Neuronal stem cell (in vitro differentiated cells): ENCODE data around the gene LMTK3. TPM values are rescaled to one million over a fixed set of nuclear protein-coding genes. Genes with fewer than 3 reads are reported as not detected.
A peak's percentile ranks its signal among the peaks of the same experiment; 100 is the strongest.

Experiments used
- DNase-seq: peaks from one replicate; pipeline ENCODE4 v3.0.0-alpha.2; 2013; ENCODE audit warnings: low spot score
- H2AFZ ChIP-seq: one replicate; pipeline ENCODE4 v1.6.1; 2013; ENCODE audit warnings: mild to moderate bottlenecking, low read length, inconsistent platforms
- H2AK5ac ChIP-seq: 2 replicates; pipeline ENCODE4 v1.6.1; 2013; ENCODE audit warnings: low read depth, mild to moderate bottlenecking, inconsistent platforms, low read length, moderate library complexity, mixed read lengths
- H2BK120ac ChIP-seq: 2 replicates; pipeline ENCODE4 v1.6.1; 2013; ENCODE audit warnings: low read depth, mild to moderate bottlenecking, inconsistent platforms, low read length, moderate library complexity, mixed read lengths
- H2BK12ac ChIP-seq: one replicate; pipeline ENCODE4 v1.6.1; 2013; ENCODE audit warnings: low read length, inconsistent platforms
- H2BK15ac ChIP-seq: 2 replicates; pipeline ENCODE4 v1.6.1; 2013; ENCODE audit warnings: mild to moderate bottlenecking, low read length, inconsistent platforms, mixed read lengths
- H2BK5ac ChIP-seq: one replicate; pipeline ENCODE4 v1.6.1; 2013; ENCODE audit warnings: inconsistent platforms, mild to moderate bottlenecking, low read length, moderate library complexity
- H3K14ac ChIP-seq: one replicate; pipeline ENCODE4 v1.6.1; 2013; ENCODE audit warnings: low read length, inconsistent platforms
- H3K18ac ChIP-seq: 2 replicates; pipeline ENCODE4 v1.6.1; 2013; ENCODE audit warnings: low read length, inconsistent platforms
- H3K23ac ChIP-seq: 2 replicates; pipeline ENCODE4 v1.6.1; 2013; ENCODE audit warnings: low read depth, mild to moderate bottlenecking, mixed read lengths, low read length, inconsistent platforms; ENCODE audit not compliant: poor library complexity
- H3K27ac ChIP-seq: replicated peaks from 3 replicates; pipeline ENCODE4 v1.5.1; 2013; ENCODE audit warnings: low read length, inconsistent platforms
- H3K27me3 ChIP-seq, 3 experiments: 2 replicates each; pipeline ENCODE4 v1.6.1; 2013; ENCODE audit warnings: low read length in 3 of 3, mild to moderate bottlenecking in 2 of 3, inconsistent platforms in 1 of 3, low read depth in 1 of 3, mixed read lengths in 1 of 3, moderate library complexity in 1 of 3; ENCODE audit not compliant: control insufficient read depth in 3 of 3, insufficient read depth in 3 of 3
- H3K36me3 ChIP-seq, 2 donors: replicated peaks in 1 of 2; 2 replicates each; pipeline ENCODE4 v1.6.1; 2013; ENCODE audit warnings: low read length in 2 of 2; ENCODE audit not compliant: control insufficient read depth in 2 of 2, insufficient read depth in 2 of 2
- H3K4ac ChIP-seq: 2 replicates; pipeline ENCODE4 v1.6.1; 2013; ENCODE audit warnings: inconsistent platforms, mild to moderate bottlenecking, low read length, moderate library complexity
- H3K4me1 ChIP-seq, 2 donors: 1 replicate in 1 of 2; 2 replicates in 1 of 2; pipeline ENCODE4 v1.6.1; 2013; ENCODE audit warnings: low read length in 2 of 2, low read depth in 1 of 2; ENCODE audit not compliant: control insufficient read depth in 2 of 2, insufficient read depth in 1 of 2
- H3K4me2 ChIP-seq: one replicate; pipeline ENCODE4 v1.6.1; 2013; ENCODE audit warnings: mild to moderate bottlenecking, low read length, inconsistent platforms; ENCODE audit not compliant: insufficient read depth, poor library complexity, severe bottlenecking
- H3K4me3 ChIP-seq, 2 donors: 2 replicates each; pipeline ENCODE4 v1.5.1; 2013; ENCODE audit warnings: low read length in 2 of 2, mild to moderate bottlenecking in 2 of 2, inconsistent platforms in 1 of 2, moderate library complexity in 1 of 2
- H3K79me1 ChIP-seq: one replicate; pipeline ENCODE4 v1.6.1; 2013; ENCODE audit warnings: low read depth, mild to moderate bottlenecking, inconsistent platforms, low read length, moderate library complexity
- H3K9ac ChIP-seq: one replicate; pipeline ENCODE4 v1.6.1; 2013; ENCODE audit warnings: mild to moderate bottlenecking, low read depth, low read length, inconsistent platforms; ENCODE audit not compliant: poor library complexity
- H3K9me3 ChIP-seq, 2 donors: replicated peaks in 1 of 2; 2 replicates each; pipeline versions ENCODE3 to v1.6.1; 2013; ENCODE audit warnings: low read length in 2 of 2, mild to moderate bottlenecking in 2 of 2, inconsistent platforms in 1 of 2, low read depth in 1 of 2, mixed read lengths in 1 of 2, moderate library complexity in 1 of 2; ENCODE audit not compliant: control insufficient read depth in 2 of 2, insufficient read depth in 1 of 2
- H4K8ac ChIP-seq: one replicate; pipeline ENCODE4 v1.6.1; 2013; ENCODE audit warnings: low read depth, mild to moderate bottlenecking, inconsistent platforms, low read length, moderate library complexity
- H4K91ac ChIP-seq: one replicate; pipeline ENCODE4 v1.6.1; 2013; ENCODE audit warnings: low read length, low read depth, mild to moderate bottlenecking, inconsistent platforms; ENCODE audit not compliant: poor library complexity
- WGBS, 2 donors: extraction: QIAGEN DNeasy Blood & Tissue Kit; methylation state at CpG; one replicate each; pipeline ENCODE4 v1.1.7; 2013; ENCODE audit warnings: missing lambda C conversion rate in 2 of 2, mixed read lengths in 1 of 2; ENCODE audit not compliant: insufficient read length in 2 of 2, insufficient replicate concordance in 1 of 2; ENCODE audit errors: extremely low coverage in 2 of 2; 5-methylcytosine and 5-hydroxymethylcytosine counted together
- polyA plus RNA-seq, 2 experiments: library from polyadenylated mRNA; stranded (reverse); fragments of 200-250 nt; gene quantifications; one replicate each; pipeline ENCODE4 v1.2.3, GENCODE V29; 2013

Gene LMTK3, protein sequence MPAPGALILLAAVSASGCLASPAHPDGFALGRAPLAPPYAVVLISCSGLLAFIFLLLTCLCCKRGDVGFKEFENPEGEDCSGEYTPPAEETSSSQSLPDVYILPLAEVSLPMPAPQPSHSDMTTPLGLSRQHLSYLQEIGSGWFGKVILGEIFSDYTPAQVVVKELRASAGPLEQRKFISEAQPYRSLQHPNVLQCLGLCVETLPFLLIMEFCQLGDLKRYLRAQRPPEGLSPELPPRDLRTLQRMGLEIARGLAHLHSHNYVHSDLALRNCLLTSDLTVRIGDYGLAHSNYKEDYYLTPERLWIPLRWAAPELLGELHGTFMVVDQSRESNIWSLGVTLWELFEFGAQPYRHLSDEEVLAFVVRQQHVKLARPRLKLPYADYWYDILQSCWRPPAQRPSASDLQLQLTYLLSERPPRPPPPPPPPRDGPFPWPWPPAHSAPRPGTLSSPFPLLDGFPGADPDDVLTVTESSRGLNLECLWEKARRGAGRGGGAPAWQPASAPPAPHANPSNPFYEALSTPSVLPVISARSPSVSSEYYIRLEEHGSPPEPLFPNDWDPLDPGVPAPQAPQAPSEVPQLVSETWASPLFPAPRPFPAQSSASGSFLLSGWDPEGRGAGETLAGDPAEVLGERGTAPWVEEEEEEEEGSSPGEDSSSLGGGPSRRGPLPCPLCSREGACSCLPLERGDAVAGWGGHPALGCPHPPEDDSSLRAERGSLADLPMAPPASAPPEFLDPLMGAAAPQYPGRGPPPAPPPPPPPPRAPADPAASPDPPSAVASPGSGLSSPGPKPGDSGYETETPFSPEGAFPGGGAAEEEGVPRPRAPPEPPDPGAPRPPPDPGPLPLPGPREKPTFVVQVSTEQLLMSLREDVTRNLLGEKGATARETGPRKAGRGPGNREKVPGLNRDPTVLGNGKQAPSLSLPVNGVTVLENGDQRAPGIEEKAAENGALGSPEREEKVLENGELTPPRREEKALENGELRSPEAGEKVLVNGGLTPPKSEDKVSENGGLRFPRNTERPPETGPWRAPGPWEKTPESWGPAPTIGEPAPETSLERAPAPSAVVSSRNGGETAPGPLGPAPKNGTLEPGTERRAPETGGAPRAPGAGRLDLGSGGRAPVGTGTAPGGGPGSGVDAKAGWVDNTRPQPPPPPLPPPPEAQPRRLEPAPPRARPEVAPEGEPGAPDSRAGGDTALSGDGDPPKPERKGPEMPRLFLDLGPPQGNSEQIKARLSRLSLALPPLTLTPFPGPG (N-terminal part only)
- 7.9 TPM for polyA plus RNA-seq (2013, experiment 1 of 2)
- 7.5 TPM for polyA plus RNA-seq (2013, experiment 2 of 2)

DNA sequence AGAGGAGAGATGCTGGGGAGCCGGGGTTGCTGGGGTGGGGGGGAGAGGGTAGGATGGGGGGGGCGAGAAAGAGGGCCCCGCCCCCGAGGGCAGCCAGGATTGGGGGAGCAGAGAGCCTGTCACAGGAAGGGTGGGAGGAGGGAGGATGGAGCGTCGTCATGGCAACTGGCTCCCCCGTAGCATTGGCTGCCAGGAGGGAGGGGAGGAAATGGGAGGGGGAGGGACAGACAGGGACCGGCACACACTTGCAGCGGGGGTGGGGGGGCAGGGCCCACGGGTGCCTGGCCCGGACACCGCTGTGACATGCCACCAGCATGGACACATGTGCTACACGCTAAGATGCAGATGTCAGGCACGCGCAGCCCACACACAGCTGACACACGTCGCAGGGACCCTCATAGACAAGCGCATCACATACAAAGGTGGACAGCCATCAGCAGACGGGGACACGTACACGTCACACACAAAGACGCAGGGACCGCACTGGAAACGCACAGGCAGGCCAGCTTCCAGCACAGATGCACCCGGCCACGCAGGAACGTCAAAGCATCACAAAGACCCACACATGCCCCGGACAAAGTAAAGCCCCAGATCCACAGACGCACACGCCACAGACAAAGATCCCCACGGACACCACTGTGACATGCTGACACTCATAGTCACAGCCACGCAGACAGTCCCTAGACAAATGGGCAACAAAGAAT lies at the start of gene LMTK3:
Gene LMTK3, minus strand, starts transcription at position 36 of the 704 bp plus-strand sequence. CDS start 259 bp downstream, outside the sequence.
- peak within 1 kb of the TSS; percentile 4 for H4K91ac ChIP-seq

DNA sequence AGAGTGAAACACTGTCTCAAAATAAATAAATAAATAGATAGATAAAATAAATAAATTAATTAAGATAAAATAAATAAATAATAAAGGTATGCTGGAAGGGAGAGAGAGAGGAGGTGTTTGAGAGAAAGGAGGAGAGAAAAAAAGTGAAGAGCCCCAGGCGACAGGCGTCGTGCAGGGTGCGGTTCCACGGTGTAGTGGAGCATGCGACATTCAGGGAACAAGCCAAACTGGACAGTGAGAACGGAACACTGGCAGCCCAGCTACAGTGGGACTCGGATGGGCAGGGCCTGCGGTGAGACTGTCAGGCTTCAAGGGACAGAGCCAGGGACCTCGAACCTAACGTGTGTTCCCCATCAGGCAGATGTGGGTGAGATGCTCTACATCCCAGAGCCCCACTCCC lies 49.8 kb upstream of the LMTK3 start:
- Histone ChIP-seq H3K14ac (no peak overlapping the region), H2BK120ac (no peak overlapping the region), H3K36me3 (no peaks in the 10 kb centered on the region), H3K27me3 (peaks cover 0 to 17% (median 0%) of the 10 kb centered on the region in 3 experiments), H3K23ac (no peak overlapping the region), H3K27ac (no peak overlapping the region), H2BK5ac (no peak overlapping the region), H4K91ac (no peak overlapping the region), H3K18ac (peak overlapping the region; percentile 70), H3K4ac (no peak overlapping the region), H3K9me3 (peaks cover 0 to 2% of the 10 kb centered on the region in 2 donors), H3K79me1 (no peaks in the 10 kb centered on the region), H2AK5ac (peak overlapping the region; percentile 4), H4K8ac (no peak overlapping the region), H3K4me3 (no peak overlapping the region), H2BK15ac (no peak overlapping the region), H3K4me1 (no peaks in the 10 kb centered on the region), H2BK12ac (no peak overlapping the region), H3K9ac (no peak overlapping the region), H3K4me2 (no peak overlapping the region), H2AFZ (no peak overlapping the region)
- no CpG with 5 or more reads among the region's 11 CpGs for WGBS, 2 donors
- no peak for DNase-seq

More for the DNA sequence above, at the start of gene LMTK3:
- Histone ChIP-seq H2BK15ac (peak within 1 kb of the TSS; percentile 12), H3K9ac (peak within 1 kb of the TSS; percentile 82), H3K4me3 (peak within 1 kb of the TSS; percentile 26 to 77), H4K8ac (no peak within 1 kb of the TSS), H3K27ac (no peak within 1 kb of the TSS), H2BK5ac (no peak within 1 kb of the TSS), H2BK120ac (no peak within 1 kb of the TSS), H2AFZ (peak within 1 kb of the TSS; percentile 76), H3K4me2 (peak within 1 kb of the TSS; percentile 84), H3K4ac (no peak within 1 kb of the TSS), H3K36me3 (no peaks in the 10 kb centered on the region), H3K18ac (peak within 1 kb of the TSS; percentile 96), H3K27me3 (peaks cover 0 to 18% (median 15%) of the 10 kb centered on the region in 3 experiments), H3K79me1 (peaks cover 1% of the 10 kb centered on the region), H2BK12ac (no peak within 1 kb of the TSS), H2AK5ac (peak within 1 kb of the TSS; percentile 64), H3K4me1 (peaks cover 4 to 11% of the 10 kb centered on the region in 2 donors), H3K23ac (peak within 1 kb of the TSS; percentile 82), H3K14ac (peak within 1 kb of the TSS; percentile 95), H3K9me3 (no peaks in the 10 kb centered on the region)
- no CpG with 5 or more reads among the region's 32 CpGs for WGBS, 2 donors
- no peak for DNase-seq

DNA sequence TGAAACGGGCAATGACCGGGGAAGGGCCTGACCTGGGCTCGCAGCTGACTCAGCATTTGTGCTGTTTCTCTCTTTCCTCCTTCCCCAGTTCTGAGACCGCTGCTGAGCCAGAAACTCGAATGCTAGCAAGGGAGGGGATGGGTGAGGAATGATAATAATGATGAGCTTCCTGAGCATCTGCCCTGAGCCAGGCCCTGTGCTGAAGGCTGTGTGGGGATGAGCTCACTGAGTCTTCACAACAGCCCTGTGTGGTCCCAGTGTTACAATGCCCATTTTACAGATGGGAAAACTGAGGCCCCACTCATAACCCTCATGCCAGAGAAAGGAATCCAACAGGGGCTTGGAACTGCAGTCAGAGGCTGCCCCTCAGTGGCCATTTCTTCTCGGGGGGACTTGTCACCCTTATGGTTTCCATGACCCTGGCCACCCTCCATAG lies 48.5 kb upstream of the LMTK3 start:
- Histone ChIP-seq H4K91ac (no peak overlapping the region), H2AK5ac (peak overlapping the region; percentile 53), H3K4me2 (no peak overlapping the region), H3K14ac (no peak overlapping the region), H3K4me1 (no peaks in the 10 kb centered on the region), H3K27ac (no peak overlapping the region), H3K27me3 (peaks cover 0 to 13% (median 0%) of the 10 kb centered on the region in 3 experiments), H2BK12ac (no peak overlapping the region), H3K18ac (no peak overlapping the region), H3K23ac (no peak overlapping the region), H3K9ac (no peak overlapping the region), H2BK15ac (peak overlapping the region; percentile 14), H2BK120ac (no peak overlapping the region), H3K36me3 (no peaks in the 10 kb centered on the region), H3K4ac (no peak overlapping the region), H3K9me3 (peaks cover 0 to 2% of the 10 kb centered on the region in 2 donors), H3K4me3 (no peak overlapping the region), H2AFZ (no peak overlapping the region), H2BK5ac (no peak overlapping the region), H3K79me1 (no peaks in the 10 kb centered on the region), H4K8ac (no peak overlapping the region)
- WGBS, 2 donors: no CpG with 5 or more reads among the region's 6 CpGs
- DNase-seq: no peak
